A673 (cell line): ENCODE measurements around the gene TET1. TPM values are rescaled to one million over a fixed set of nuclear protein-coding genes. Genes with fewer than 3 reads are reported as not detected.
"Not testable (repeated sequence)": the region's sequence is repeated elsewhere in the genome, so short reads cannot be mapped to it uniquely, and the experiment has no call there.

Experiments used
- BruUV-seq: library from RNA; stranded (reverse); fragments of 400-500 nt; replicated peaks from 2 replicates; lab custom pipeline; 2021; lab: Mats Ljungman, UMichigan
- CTCF ChIA-PET: fragments of 300-600 bp; sonication (Branson Sonifier 250); formaldehyde crosslinking; loops from one replicate; lab custom pipeline; 2022; ENCODE audit warnings: antibody characterized with exemption; lab: Charles Lee
- POLR2A ChIA-PET: fragments of 300-600 bp; sonication (Branson Sonifier 250); formaldehyde crosslinking; loops from one replicate; lab custom pipeline; 2022; ENCODE audit warnings: antibody characterized with exemption; ENCODE audit not compliant: low non-redundant PET; lab: Charles Lee
- DNase-seq: peaks from one replicate; pipeline ENCODE4 v3.0.0-alpha.2; 2015; ENCODE audit warnings: low spot score
- H3K27ac ChIP-seq: fragments of 200-600 bp; sonication (generic); 2 replicates; pipeline ENCODE4 v1.5.1; 2016; ENCODE audit warnings: mixed run types, low read depth, mild to moderate bottlenecking, mixed read lengths, antibody characterized with exemption, low read length; ENCODE audit not compliant: poor library complexity, severe bottlenecking
- H3K27me3 ChIP-seq: fragments of 200-600 bp; sonication (generic); replicated peaks from 2 replicates; pipeline ENCODE4 v1.6.1; 2017; ENCODE audit warnings: mixed run types, low read depth, mild to moderate bottlenecking, mixed read lengths, antibody characterized with exemption, low read length; ENCODE audit not compliant: insufficient read depth, poor library complexity
- H3K36me3 ChIP-seq: fragments of 200-600 bp; sonication (generic); 2 replicates; pipeline ENCODE4 v1.6.1; 2016; ENCODE audit warnings: mixed run types, mild to moderate bottlenecking, mixed read lengths, antibody characterized with exemption, low read length; ENCODE audit not compliant: insufficient read depth, poor library complexity, severe bottlenecking
- H3K4me1 ChIP-seq: fragments of 200-600 bp; sonication (generic); 2 replicates; pipeline ENCODE4 v1.6.1; 2017; ENCODE audit warnings: mixed run types, mild to moderate bottlenecking, mixed read lengths, antibody characterized with exemption, low read length; ENCODE audit not compliant: insufficient read depth, poor library complexity, severe bottlenecking
- H3K4me3 ChIP-seq: fragments of 200-600 bp; sonication (generic); 2 replicates; pipeline ENCODE4 v1.5.1; 2016; ENCODE audit warnings: low read depth, mixed run types, mild to moderate bottlenecking, mixed read lengths, low read length; ENCODE audit not compliant: poor library complexity, severe bottlenecking
- H3K9me3 ChIP-seq: fragments of 200-600 bp; sonication (generic); 2 replicates; pipeline ENCODE4 v1.6.1; 2016; ENCODE audit warnings: mixed run types, low read depth, mild to moderate bottlenecking, mixed read lengths, antibody characterized with exemption, low read length; ENCODE audit not compliant: poor library complexity, severe bottlenecking
- EZH2 ChIP-seq: fragments of 200-600 bp; sonication (generic); IDR thresholded peaks from 2 replicates; pipeline ENCODE4 v1.6.1; 2017; ENCODE audit warnings: borderline replicate concordance, low read depth, mild to moderate bottlenecking, mixed read lengths, antibody characterized with exemption, low read length; ENCODE audit not compliant: poor library complexity, severe bottlenecking
- intact Hi-C: fragments of 100-400 bp; cut with micrococcal nuclease; formaldehyde crosslinking; loops from one replicate; pipeline ENCODE4 v1.10.0; 2022; ENCODE audit not compliant: unreplicated experiment
- total RNA-seq: library from RNA; stranded (reverse); gene quantifications from 2 replicates; pipeline ENCODE4 v1.2.3, GENCODE V29; 2021
- TF ChIP-seq, protein P1 (sequence below): fragments of 300-800, 200-600 bp; sonication (generic); conservative IDR thresholded peaks from 2 replicates; pipeline ENCODE4 v1.5.1; 2017; ENCODE audit warnings: low read depth, mild to moderate bottlenecking, antibody characterized with exemption, low read length, moderate library complexity, mixed read lengths

TET1 gene
- total RNA-seq, 1 experiment from 2014 or later, result 15.2 TPM

GRCh38 chr10:68628576-68629127, 68.5 kb downstream of the TET1 start:
- H3K27ac ChIP-seq, result no peak overlapping the region
- no peaks in the 10 kb centered on the region for H3K36me3 ChIP-seq
- no peak for DNase-seq
- H3K9me3 ChIP-seq, result no peaks in the 10 kb centered on the region
- no peak for TF ChIP-seq EZH2
- TF ChIP-seq, protein P1, sequence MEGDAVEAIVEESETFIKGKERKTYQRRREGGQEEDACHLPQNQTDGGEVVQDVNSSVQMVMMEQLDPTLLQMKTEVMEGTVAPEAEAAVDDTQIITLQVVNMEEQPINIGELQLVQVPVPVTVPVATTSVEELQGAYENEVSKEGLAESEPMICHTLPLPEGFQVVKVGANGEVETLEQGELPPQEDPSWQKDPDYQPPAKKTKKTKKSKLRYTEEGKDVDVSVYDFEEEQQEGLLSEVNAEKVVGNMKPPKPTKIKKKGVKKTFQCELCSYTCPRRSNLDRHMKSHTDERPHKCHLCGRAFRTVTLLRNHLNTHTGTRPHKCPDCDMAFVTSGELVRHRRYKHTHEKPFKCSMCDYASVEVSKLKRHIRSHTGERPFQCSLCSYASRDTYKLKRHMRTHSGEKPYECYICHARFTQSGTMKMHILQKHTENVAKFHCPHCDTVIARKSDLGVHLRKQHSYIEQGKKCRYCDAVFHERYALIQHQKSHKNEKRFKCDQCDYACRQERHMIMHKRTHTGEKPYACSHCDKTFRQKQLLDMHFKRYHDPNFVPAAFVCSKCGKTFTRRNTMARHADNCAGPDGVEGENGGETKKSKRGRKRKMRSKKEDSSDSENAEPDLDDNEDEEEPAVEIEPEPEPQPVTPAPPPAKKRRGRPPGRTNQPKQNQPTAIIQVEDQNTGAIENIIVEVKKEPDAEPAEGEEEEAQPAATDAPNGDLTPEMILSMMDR, result no peak
- BruUV-seq, result no TSS peak
- no peaks in the 10 kb centered on the region for H3K27me3 ChIP-seq
- intact Hi-C loops, result no loop called here
- no peak overlapping the region for H3K4me3 ChIP-seq
- peaks cover 23% of the 10 kb centered on the region for H3K4me1 ChIP-seq
- CTCF ChIA-PET, result no interaction called here
- POLR2A ChIA-PET, result no interaction called here

DNA sequence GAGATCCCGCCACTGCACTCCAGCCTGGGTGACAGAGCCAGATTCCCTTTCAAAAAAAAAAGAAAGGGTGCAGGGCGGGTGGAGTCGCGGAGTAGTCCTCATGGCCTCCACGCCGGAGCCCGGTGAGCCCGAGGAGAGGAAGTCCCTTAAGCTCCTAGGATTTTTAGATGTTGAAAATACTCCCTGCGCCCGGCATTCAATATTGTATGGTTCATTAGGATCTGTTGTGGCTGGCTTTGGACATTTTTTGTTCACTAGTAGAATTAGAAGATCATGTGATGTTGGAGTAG, 72.1 kb downstream of the TET1 start:
- H3K4me3 ChIP-seq, POLR2A ChIA-PET, CTCF ChIA-PET, H3K27me3 ChIP-seq, BruUV-seq, intact Hi-C loops, H3K36me3 ChIP-seq, H3K27ac ChIP-seq, H3K9me3 ChIP-seq, DNase-seq: not testable (repeated sequence)
- peaks cover 11% of the 10 kb centered on the region for H3K4me1 ChIP-seq

DNA sequence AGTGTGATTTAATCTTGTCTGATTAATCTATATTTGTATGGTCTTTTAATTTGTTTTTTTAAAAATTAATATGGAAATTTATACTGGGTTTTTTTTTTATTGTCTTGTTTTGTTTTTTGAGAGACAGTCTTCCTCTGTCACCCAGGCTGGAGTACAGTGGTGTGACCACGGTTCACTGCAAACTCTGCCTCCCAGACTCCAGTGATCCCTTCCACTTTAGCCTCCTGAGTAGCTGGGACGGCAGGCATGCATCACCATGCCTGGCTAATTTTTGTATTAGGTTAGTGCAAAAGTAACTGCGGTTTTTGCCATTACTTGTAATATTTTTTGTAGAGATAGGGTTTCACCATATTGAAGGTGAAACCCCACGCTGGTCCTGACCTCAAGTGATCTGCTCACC, 73.1 kb downstream of the TET1 start:
- ChIA-PET CTCF (no interaction called here), POLR2A (no interaction called here)
- H3K4me1 ChIP-seq, result peaks cover 7% of the 10 kb centered on the region
- intact Hi-C loops, result no loop called here
- TF ChIP-seq, protein P1, result no peak
- no peak for TF ChIP-seq EZH2
- DNase-seq, result no peak
- no peak overlapping the region for H3K27ac ChIP-seq
- no peaks in the 10 kb centered on the region for H3K9me3 ChIP-seq
- H3K4me3 ChIP-seq, result no peak overlapping the region
- BruUV-seq, result no TSS peak
- H3K27me3 ChIP-seq, result no peaks in the 10 kb centered on the region
- H3K36me3 ChIP-seq, result no peaks in the 10 kb centered on the region

DNA sequence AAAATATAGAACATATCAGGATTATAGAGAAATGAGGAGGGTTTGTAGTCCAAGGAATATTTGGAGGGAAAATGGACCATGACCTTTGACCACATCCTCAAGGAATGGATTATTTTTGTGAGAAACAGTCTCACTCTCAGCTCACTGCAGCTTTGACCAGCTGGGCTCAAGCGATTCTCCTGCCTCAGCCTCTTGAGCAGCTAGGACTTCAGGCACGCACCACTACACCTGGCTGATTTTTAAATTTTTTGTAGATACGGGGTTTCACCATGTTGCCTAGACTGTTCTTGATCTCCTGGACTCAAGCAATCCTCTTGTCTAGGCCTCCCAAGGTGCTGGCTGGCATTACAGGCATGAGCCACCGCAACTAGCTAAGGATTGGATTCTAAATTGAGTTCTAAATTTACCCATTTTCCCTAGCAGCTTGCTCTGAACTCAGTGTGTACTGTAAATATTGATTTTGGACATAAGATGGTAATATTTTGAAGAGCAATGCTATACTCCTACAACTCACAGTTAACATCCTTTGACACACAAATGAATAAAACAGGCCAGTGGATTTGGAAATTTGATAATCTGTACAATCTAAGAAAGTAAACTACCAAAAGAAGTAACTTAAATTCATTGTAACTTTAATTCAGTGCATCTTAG, 73.8 kb downstream of the TET1 start:
- POLR2A ChIA-PET, result no interaction called here
- H3K4me1 ChIP-seq, result peaks cover under 1% of the 10 kb centered on the region
- no peak for DNase-seq
- TF ChIP-seq EZH2, result no peak
- TF ChIP-seq, protein P1, result no peak
- intact Hi-C loops, result no loop called here
- H3K36me3 ChIP-seq, result no peaks in the 10 kb centered on the region
- CTCF ChIA-PET, result no interaction called here
- no peaks in the 10 kb centered on the region for H3K9me3 ChIP-seq
- no peaks in the 10 kb centered on the region for H3K27me3 ChIP-seq
- no TSS peak for BruUV-seq
- peak overlapping the region; percentile 4 for H3K27ac ChIP-seq
- no peak overlapping the region for H3K4me3 ChIP-seq
